ENCODE data around the gene PAGE4.

DNA sequence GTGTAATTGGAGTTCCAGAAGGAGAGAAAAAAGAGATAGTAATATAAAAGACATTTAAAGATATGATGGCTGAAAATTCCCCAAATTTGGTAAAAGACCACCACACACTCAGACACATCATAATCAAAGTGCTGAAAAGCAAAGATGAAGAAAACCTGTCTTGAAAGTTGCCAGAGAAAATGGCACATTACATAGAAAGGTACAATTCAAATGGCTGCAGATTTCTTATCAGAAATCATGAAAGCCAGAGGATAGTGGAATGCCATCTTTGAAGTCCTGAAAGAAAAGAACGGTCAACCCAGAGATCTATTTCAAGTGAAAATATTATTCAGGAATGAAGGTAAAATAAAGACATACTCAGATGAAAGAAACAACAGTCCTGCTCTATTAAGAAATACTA lies 29.3 kb upstream of the PAGE4 start:
- TF ChIP-seq, protein P1, sequence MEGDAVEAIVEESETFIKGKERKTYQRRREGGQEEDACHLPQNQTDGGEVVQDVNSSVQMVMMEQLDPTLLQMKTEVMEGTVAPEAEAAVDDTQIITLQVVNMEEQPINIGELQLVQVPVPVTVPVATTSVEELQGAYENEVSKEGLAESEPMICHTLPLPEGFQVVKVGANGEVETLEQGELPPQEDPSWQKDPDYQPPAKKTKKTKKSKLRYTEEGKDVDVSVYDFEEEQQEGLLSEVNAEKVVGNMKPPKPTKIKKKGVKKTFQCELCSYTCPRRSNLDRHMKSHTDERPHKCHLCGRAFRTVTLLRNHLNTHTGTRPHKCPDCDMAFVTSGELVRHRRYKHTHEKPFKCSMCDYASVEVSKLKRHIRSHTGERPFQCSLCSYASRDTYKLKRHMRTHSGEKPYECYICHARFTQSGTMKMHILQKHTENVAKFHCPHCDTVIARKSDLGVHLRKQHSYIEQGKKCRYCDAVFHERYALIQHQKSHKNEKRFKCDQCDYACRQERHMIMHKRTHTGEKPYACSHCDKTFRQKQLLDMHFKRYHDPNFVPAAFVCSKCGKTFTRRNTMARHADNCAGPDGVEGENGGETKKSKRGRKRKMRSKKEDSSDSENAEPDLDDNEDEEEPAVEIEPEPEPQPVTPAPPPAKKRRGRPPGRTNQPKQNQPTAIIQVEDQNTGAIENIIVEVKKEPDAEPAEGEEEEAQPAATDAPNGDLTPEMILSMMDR (IDR thresholded peaks at IDR 0.05; ENCODE audit: low read depth, low read length, poor library complexity, severe bottlenecking), result no peak
- no peak for TF ChIP-seq EZH2phosphoT487 (IDR thresholded peaks at IDR 0.05; ENCODE audit: borderline replicate concordance, low read length)

Measured in DOHH2 (cell line).